Sigmoid colon (tissue), 4 donors: Measurements from ENCODE around the gene CAMK1D.

Experiments
- POLR2A ChIP-seq, 2 donors: fragments of 450-650 bp; IDR thresholded peaks; one replicate each; pipeline ENCODE4 v1.6.1; 2016; ENCODE audit warnings: antibody characterized with exemption in 2 of 2, mild to moderate bottlenecking in 2 of 2, moderate library complexity in 2 of 2
- POLR2AphosphoS5 ChIP-seq, 4 donors: sonication (generic); formaldehyde crosslinking; IDR thresholded peaks; one replicate each; pipeline ENCODE4 v1.6.1; 2017; ENCODE audit warnings: antibody characterized with exemption in 4 of 4
- TF ChIP-seq, protein P1 (sequence below), 4 experiments: fragments of 450-650 bp in 3 of 4; fragments of 200-600 bp in 1 of 4; IDR thresholded peaks; one replicate each; pipeline ENCODE4 v1.5.1; 2016 to 2019; ENCODE audit warnings: antibody characterized with exemption in 4 of 4, mild to moderate bottlenecking in 3 of 4, moderate library complexity in 2 of 4

- TF ChIP-seq, protein P1, sequence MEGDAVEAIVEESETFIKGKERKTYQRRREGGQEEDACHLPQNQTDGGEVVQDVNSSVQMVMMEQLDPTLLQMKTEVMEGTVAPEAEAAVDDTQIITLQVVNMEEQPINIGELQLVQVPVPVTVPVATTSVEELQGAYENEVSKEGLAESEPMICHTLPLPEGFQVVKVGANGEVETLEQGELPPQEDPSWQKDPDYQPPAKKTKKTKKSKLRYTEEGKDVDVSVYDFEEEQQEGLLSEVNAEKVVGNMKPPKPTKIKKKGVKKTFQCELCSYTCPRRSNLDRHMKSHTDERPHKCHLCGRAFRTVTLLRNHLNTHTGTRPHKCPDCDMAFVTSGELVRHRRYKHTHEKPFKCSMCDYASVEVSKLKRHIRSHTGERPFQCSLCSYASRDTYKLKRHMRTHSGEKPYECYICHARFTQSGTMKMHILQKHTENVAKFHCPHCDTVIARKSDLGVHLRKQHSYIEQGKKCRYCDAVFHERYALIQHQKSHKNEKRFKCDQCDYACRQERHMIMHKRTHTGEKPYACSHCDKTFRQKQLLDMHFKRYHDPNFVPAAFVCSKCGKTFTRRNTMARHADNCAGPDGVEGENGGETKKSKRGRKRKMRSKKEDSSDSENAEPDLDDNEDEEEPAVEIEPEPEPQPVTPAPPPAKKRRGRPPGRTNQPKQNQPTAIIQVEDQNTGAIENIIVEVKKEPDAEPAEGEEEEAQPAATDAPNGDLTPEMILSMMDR (IDR thresholded peaks at IDR 0.05) = no peak
- TF ChIP-seq POLR2A (IDR thresholded peaks at IDR 0.05) (no peak), POLR2AphosphoS5 (IDR thresholded peaks at IDR 0.05) (no peak)
These were observed 351 bp downstream of the CAMK1D start for GRCh38 chr10:12349629-12350166.
